SK-N-MC (cell line): ENCODE measurements around the gene SPRED3.

ENCODE experiments used
- EZH2 ChIP-seq: fragments of 200-600 bp; sonication (generic); IDR thresholded peaks from one replicate; pipeline ENCODE4 v1.6.1; 2017; ENCODE audit warnings: antibody characterized with exemption
- FOXP2 ChIP-seq: optimal IDR thresholded peaks from 2 replicates; pipeline ENCODE3; 2011; ENCODE audit warnings: mild to moderate bottlenecking, moderate library complexity; ENCODE audit not compliant: insufficient read depth; ENCODE audit errors: extremely low read length, control extremely low read depth
- POLR2AphosphoS5 ChIP-seq: IDR thresholded peaks from 2 replicates; pipeline ENCODE4 v1.6.1; 2012; ENCODE audit warnings: mild to moderate bottlenecking, low read depth, low read length, borderline replicate concordance

- TF ChIP-seq EZH2 (no peak), FOXP2 (no peak), POLR2AphosphoS5 (no peak)
These were observed 56.9 kb downstream of the SPRED3 start for GRCh38 chr19:38445362-38445761.
